CD8-positive, alpha-beta memory T cell (primary cell): Measurements from ENCODE around the gene PTPRJ. TPM values are rescaled to one million over a fixed set of nuclear protein-coding genes. Genes with fewer than 3 reads are reported as not detected.

Experiments used
- CTCF ChIA-PET: fragments of 350-600 bp; sonication (Branson Sonifier 250); formaldehyde crosslinking; loops from one replicate; lab custom pipeline; 2021; ENCODE audit warnings: antibody characterized with exemption; lab: Charles Lee
- POLR2A ChIA-PET: fragments of 350-600 bp; sonication (Branson Sonifier 250); formaldehyde crosslinking; loops from one replicate; lab custom pipeline; 2021; ENCODE audit warnings: antibody characterized with exemption; lab: Charles Lee
- DNase-seq, 5 donors: peaks; one replicate each; pipeline versions ENCODE4 v3.0.0 to v3.0.0-alpha.2; 2020 to 2022; ENCODE audit warnings: mixed read lengths in 1 of 5
- H3K27ac ChIP-seq: one replicate; pipeline ENCODE4 v1.7.0; 2013; ENCODE audit warnings: low read depth, mild to moderate bottlenecking, low read length, moderate library complexity
- H3K27me3 ChIP-seq: 2 replicates; pipeline ENCODE4 v1.7.0; 2013; ENCODE audit warnings: low read length, mild to moderate bottlenecking; ENCODE audit not compliant: insufficient read depth, poor library complexity, severe bottlenecking
- H3K36me3 ChIP-seq: 2 replicates; pipeline ENCODE4 v1.7.0; 2013; ENCODE audit warnings: mild to moderate bottlenecking, low read length, moderate library complexity; ENCODE audit not compliant: insufficient read depth
- H3K4me1 ChIP-seq: 2 replicates; pipeline ENCODE4 v1.7.0; 2013; ENCODE audit warnings: mild to moderate bottlenecking, low read length, moderate library complexity; ENCODE audit not compliant: insufficient read depth
- H3K4me3 ChIP-seq: 2 replicates; pipeline ENCODE4 v1.7.0; 2013; ENCODE audit warnings: mild to moderate bottlenecking, low read length
- H3K9me3 ChIP-seq: 2 replicates; pipeline ENCODE4 v1.7.0; 2013; ENCODE audit warnings: mild to moderate bottlenecking, low read length
- H3K27ac Mint-ChIP-seq, 8 donors: one replicate each; pipeline ENCODE4 v1.8.0; 2020 to 2021; ENCODE audit warnings: mixed read lengths in 8 of 8, mild to moderate bottlenecking in 6 of 8, inconsistent platforms in 3 of 8, moderate library complexity in 3 of 8
- H3K27me3 Mint-ChIP-seq, 2 donors: one replicate each; pipeline ENCODE4 v1.8.0; 2020 to 2021; ENCODE audit warnings: mixed read lengths in 2 of 2, mild to moderate bottlenecking in 1 of 2, moderate library complexity in 1 of 2
- H3K36me3 Mint-ChIP-seq, 3 donors: one replicate each; pipeline ENCODE4 v1.8.0; 2020 to 2021; ENCODE audit warnings: mixed read lengths in 3 of 3, inconsistent platforms in 1 of 3, mild to moderate bottlenecking in 1 of 3
- H3K4me1 Mint-ChIP-seq, 3 donors: one replicate each; pipeline ENCODE4 v1.8.0; 2020 to 2021; ENCODE audit warnings: mixed read lengths in 3 of 3, inconsistent platforms in 1 of 3, mild to moderate bottlenecking in 1 of 3
- H3K4me3 Mint-ChIP-seq, 7 donors: one replicate each; pipeline ENCODE4 v1.8.0; 2020 to 2021; ENCODE audit warnings: mixed read lengths in 7 of 7, mild to moderate bottlenecking in 6 of 7, moderate library complexity in 4 of 7, inconsistent platforms in 2 of 7
- H3K9me3 Mint-ChIP-seq, 5 donors: one replicate each; pipeline ENCODE4 v1.8.0; 2020 to 2022; ENCODE audit warnings: mixed read lengths in 5 of 5, mild to moderate bottlenecking in 3 of 5, moderate library complexity in 2 of 5, inconsistent platforms in 1 of 5
- polyA plus RNA-seq: library from polyadenylated mRNA; unstranded; fragments of 300-500 nt; fragmentation: Illumina TruSeq; gene quantifications from one replicate; pipeline ENCODE4 v1.2.3, GENCODE V29; 2021
- total RNA-seq, 2 experiments: library from RNA; stranded (reverse); gene quantifications; one replicate each; pipeline ENCODE4 v1.2.3, GENCODE V29; 2021

PTPRJ gene
- total and polyA plus RNA-seq, 3 experiments from 2014 or later: 16.0 to 25.6 (median 25.1) TPM

- peaks cover 25 to 70% (median 28%) of the 10 kb centered on the region in 3 donors for H3K36me3 Mint-ChIP-seq
- POLR2A ChIA-PET: no interaction called here
These were observed 136.3 kb downstream of the PTPRJ start for GRCh38 chr11:48116437-48117228.

GRCh38 chr11:48122246-48122645, 141.9 kb downstream of the PTPRJ start:
- H3K36me3 ChIP-seq: peaks cover 22% of the 10 kb centered on the region
- CTCF ChIA-PET: interaction anchor here (0.7 kb wide), 1 partner anchor 173 kb away, joined by 3 read pairs; no protein-coding TSS in a partner anchor
- no peaks in the 10 kb centered on the region for H3K9me3 Mint-ChIP-seq
- no peaks in the 10 kb centered on the region for H3K27me3 Mint-ChIP-seq
- peak overlapping the region in 1 of 8 donors; percentile 66 for H3K27ac Mint-ChIP-seq
- peaks cover 0 to 15% (median 8%) of the 10 kb centered on the region in 3 donors for H3K4me1 Mint-ChIP-seq
- H3K4me3 ChIP-seq: no peak overlapping the region
- H3K4me1 ChIP-seq: no peaks in the 10 kb centered on the region
- peaks cover 12 to 90% (median 31%) of the 10 kb centered on the region in 3 donors for H3K36me3 Mint-ChIP-seq
- POLR2A ChIA-PET: no interaction called here
- H3K9me3 ChIP-seq: no peaks in the 10 kb centered on the region
- DNase-seq: no peak
- no peak overlapping the region for H3K27ac ChIP-seq
- no peak overlapping the region for H3K4me3 Mint-ChIP-seq
- H3K27me3 ChIP-seq: no peaks in the 10 kb centered on the region

More at GRCh38 chr11:48116437-48117228, 136.3 kb downstream of the PTPRJ start:
- no peaks in the 10 kb centered on the region for H3K27me3 ChIP-seq
- H3K4me3 Mint-ChIP-seq: no peak overlapping the region
- peaks cover 10% of the 10 kb centered on the region for H3K9me3 ChIP-seq
- H3K4me1 Mint-ChIP-seq: peaks cover 0 to 22% (median 7%) of the 10 kb centered on the region in 3 donors
- no peaks in the 10 kb centered on the region for H3K27me3 Mint-ChIP-seq
- H3K4me3 ChIP-seq: no peak overlapping the region
- CTCF ChIA-PET: interaction anchor here (0.8 to 1.1 kb wide), 2 partner anchors 177 to 182 kb away, joined by 3 read pairs; no protein-coding TSS in a partner anchor
- H3K27ac Mint-ChIP-seq: peak overlapping the region in 2 of 8 donors; percentile 32 to 38
- H3K9me3 Mint-ChIP-seq: peaks cover 10 to 17% (median 11%) of the 10 kb centered on the region in 5 donors
- peaks cover 8% of the 10 kb centered on the region for H3K36me3 ChIP-seq
- no peak overlapping the region for H3K27ac ChIP-seq
- DNase-seq: no peak
- no peaks in the 10 kb centered on the region for H3K4me1 ChIP-seq

GRCh38 chr11:48122656-48123055, 142.3 kb downstream of the PTPRJ start:
- POLR2A ChIA-PET: no interaction called here
- no peaks in the 10 kb centered on the region for H3K9me3 ChIP-seq
- CTCF ChIA-PET: interaction anchor here (0.7 kb wide), 1 partner anchor 173 kb away, joined by 3 read pairs; no protein-coding TSS in a partner anchor
- no peak for DNase-seq
- H3K27ac Mint-ChIP-seq: peak overlapping the region in 1 of 8 donors; percentile 51
- no peaks in the 10 kb centered on the region for H3K27me3 Mint-ChIP-seq
- no peak overlapping the region for H3K27ac ChIP-seq
- no peaks in the 10 kb centered on the region for H3K27me3 ChIP-seq
- peaks cover 9 to 92% (median 30%) of the 10 kb centered on the region in 3 donors for H3K36me3 Mint-ChIP-seq
- no peak overlapping the region for H3K4me3 Mint-ChIP-seq
- H3K9me3 Mint-ChIP-seq: no peaks in the 10 kb centered on the region
- peaks cover 26% of the 10 kb centered on the region for H3K36me3 ChIP-seq
- peaks cover 0 to 15% (median 6%) of the 10 kb centered on the region in 3 donors for H3K4me1 Mint-ChIP-seq
- no peak overlapping the region for H3K4me3 ChIP-seq
- no peaks in the 10 kb centered on the region for H3K4me1 ChIP-seq

GRCh38 chr11:48123254-48123875, 143.0 kb downstream of the PTPRJ start:
- peaks cover 9 to 94% (median 34%) of the 10 kb centered on the region in 3 donors for H3K36me3 Mint-ChIP-seq
- CTCF ChIA-PET: interaction anchor here (0.7 to 1.2 kb wide), 2 partner anchors 14 to 174 kb away, joined by 3 read pairs; no protein-coding TSS in a partner anchor

GRCh38 chr11:48123934-48124755, 143.8 kb downstream of the PTPRJ start:
- H3K4me1 ChIP-seq: no peaks in the 10 kb centered on the region
- no peak for DNase-seq
- ChIA-PET CTCF (interaction anchor here (0.8 to 1.2 kb wide), 2 partner anchors 15 to 189 kb away, joined by 3 to 4 read pairs; no protein-coding TSS in a partner anchor), POLR2A (no interaction called here)
- H3K9me3 ChIP-seq: no peaks in the 10 kb centered on the region
- H3K27me3 ChIP-seq: no peaks in the 10 kb centered on the region
- no peak overlapping the region for H3K27ac ChIP-seq
- Mint-ChIP-seq H3K27ac (peak overlapping the region in 3 of 8 donors; percentile 52 to 93 (median 66)), H3K36me3 (peaks cover 9 to 96% (median 35%) of the 10 kb centered on the region in 3 donors), H3K4me3 (no peak overlapping the region), H3K27me3 (no peaks in the 10 kb centered on the region), H3K9me3 (no peaks in the 10 kb centered on the region), H3K4me1 (peaks cover 4 to 13% (median 6%) of the 10 kb centered on the region in 3 donors)
- no peak overlapping the region for H3K4me3 ChIP-seq
- H3K36me3 ChIP-seq: peaks cover 41% of the 10 kb centered on the region

More at GRCh38 chr11:48123254-48123875, 143.0 kb downstream of the PTPRJ start:
- peaks cover 0 to 12% (median 6%) of the 10 kb centered on the region in 3 donors for H3K4me1 Mint-ChIP-seq
- POLR2A ChIA-PET: no interaction called here
- Histone ChIP-seq H3K9me3 (no peaks in the 10 kb centered on the region), H3K4me3 (no peak overlapping the region), H3K27ac (no peak overlapping the region), H3K36me3 (peaks cover 33% of the 10 kb centered on the region), H3K27me3 (no peaks in the 10 kb centered on the region), H3K4me1 (no peaks in the 10 kb centered on the region)
- H3K9me3 Mint-ChIP-seq: no peaks in the 10 kb centered on the region
- peak overlapping the region in 2 of 8 donors; percentile 52 to 81 for H3K27ac Mint-ChIP-seq
- no peak overlapping the region for H3K4me3 Mint-ChIP-seq
- H3K27me3 Mint-ChIP-seq: no peaks in the 10 kb centered on the region
- DNase-seq: no peak

GRCh38 chr11:48124880-48125279, 144.5 kb downstream of the PTPRJ start:
- POLR2A ChIA-PET: no interaction called here
- Histone ChIP-seq H3K27me3 (no peaks in the 10 kb centered on the region), H3K4me1 (no peaks in the 10 kb centered on the region), H3K9me3 (no peaks in the 10 kb centered on the region), H3K27ac (no peak overlapping the region), H3K36me3 (peaks cover 46% of the 10 kb centered on the region), H3K4me3 (no peak overlapping the region)
- DNase-seq: no peak
- peak overlapping the region in 2 of 8 donors; percentile 47 to 66 for H3K27ac Mint-ChIP-seq
- H3K4me3 Mint-ChIP-seq: no peak overlapping the region
- no peaks in the 10 kb centered on the region for H3K9me3 Mint-ChIP-seq
- peaks cover 9 to 98% (median 41%) of the 10 kb centered on the region in 3 donors for H3K36me3 Mint-ChIP-seq
- CTCF ChIA-PET: interaction anchor here (0.8 to 1.2 kb wide), 2 partner anchors 16 to 190 kb away, joined by 3 to 4 read pairs; no protein-coding TSS in a partner anchor
- no peaks in the 10 kb centered on the region for H3K27me3 Mint-ChIP-seq
- H3K4me1 Mint-ChIP-seq: peaks cover 11 to 21% (median 13%) of the 10 kb centered on the region in 3 donors

GRCh38 chr11:48125866-48126265, 145.5 kb downstream of the PTPRJ start:
- Histone ChIP-seq H3K27me3 (no peaks in the 10 kb centered on the region), H3K36me3 (peaks cover 49% of the 10 kb centered on the region), H3K4me1 (no peaks in the 10 kb centered on the region), H3K4me3 (no peak overlapping the region), H3K9me3 (no peaks in the 10 kb centered on the region), H3K27ac (no peak overlapping the region)
- Mint-ChIP-seq H3K4me1 (peaks cover 15 to 25% (median 18%) of the 10 kb centered on the region in 3 donors), H3K27me3 (no peaks in the 10 kb centered on the region), H3K4me3 (no peak overlapping the region), H3K36me3 (peaks cover 9 to 96% (median 39%) of the 10 kb centered on the region in 3 donors), H3K27ac (peak overlapping the region in 3 of 8 donors; percentile 63 to 97 (median 70)), H3K9me3 (no peaks in the 10 kb centered on the region)
- ChIA-PET POLR2A (no interaction called here), CTCF (no interaction called here)
- DNase-seq: no peak
